ENCODE measurements around the gene NEURL3. TPM values are rescaled to one million over a fixed set of nuclear protein-coding genes. Genes with fewer than 3 reads are reported as not detected.

NEURL3 gene
- total and polyA plus RNA-seq, 2 donors (not counting 1 experiment from before 2014, with no cell fraction given) = not detected

DNA sequence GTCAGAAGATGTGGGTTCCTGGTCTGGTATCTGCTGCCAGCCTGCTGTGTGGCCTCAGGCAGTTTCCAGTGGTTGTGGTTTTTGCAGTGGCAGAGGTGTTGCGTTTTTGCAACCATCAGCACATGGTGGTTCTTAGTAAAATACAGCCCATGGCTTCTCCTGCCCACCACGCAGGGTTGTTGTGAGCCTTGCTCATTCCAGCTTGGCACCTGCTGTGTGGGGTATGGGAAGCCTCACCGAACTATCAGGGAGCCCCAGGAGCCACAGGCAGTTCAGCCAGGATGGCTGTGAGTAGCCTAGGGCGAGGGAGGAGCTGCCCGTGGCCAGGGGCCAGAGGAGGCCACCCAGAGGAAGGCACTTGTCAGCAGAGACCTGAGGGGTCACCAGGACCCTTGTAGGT, 41.2 kb upstream of the NEURL3 start:
- ChIA-PET POLR2A (interaction anchor here (0.6 kb wide), 1 partner anchor 211 kb away, joined by 3 read pairs; the partner anchor contains the start of gene NCAPH), CTCF (no interaction called here)
- Histone ChIP-seq H3K4me2 (replicated peaks; ENCODE audit: low read depth, low read length, poor library complexity, severe bottlenecking) (no peak overlapping the region), H3K27ac (ENCODE audit: low read length in 2 of 2) (no peak overlapping the region), H3K27me3 (replicated peaks in 1 of 4; ENCODE audit: control extremely low read depth in 1 of 4, control insufficient read depth in 3 of 4, insufficient read depth in 4 of 4, low read length in 3 of 4) (no peaks in the 10 kb centered on the region), H3K79me2 (ENCODE audit: control insufficient read depth, insufficient read depth, low read length) (peaks cover 32% of the 10 kb centered on the region), H2AFZ (ENCODE audit: insufficient read depth, low read depth, low read length, poor library complexity, severe bottlenecking) (no peak overlapping the region), H3K4me1 (ENCODE audit: control insufficient read depth in 2 of 2, insufficient read depth in 2 of 2, low read length in 2 of 2) (peaks cover 0 to 4% of the 10 kb centered on the region in 2 donors), H3K36me3 (replicated peaks in 1 of 2; ENCODE audit: control extremely low read depth in 1 of 2, control insufficient read depth in 1 of 2, extremely low read depth in 1 of 2, insufficient read depth in 2 of 2, low read length in 1 of 2) (peaks cover 0 to 46% of the 10 kb centered on the region in 2 experiments), H4K20me1 (ENCODE audit: control insufficient read depth, insufficient read depth, low read length, poor library complexity, severe bottlenecking) (peaks cover 53% of the 10 kb centered on the region), H3K9ac (ENCODE audit: low read length) (no peak overlapping the region), H3K9me3 (ENCODE audit: control extremely low read depth in 1 of 3, control insufficient read depth in 2 of 3, insufficient read depth in 1 of 3, low read length in 2 of 3) (no peaks in the 10 kb centered on the region), H3K4me3 (ENCODE audit: control extremely low read depth in 1 of 5, extremely low read depth in 1 of 5, insufficient read depth in 1 of 5, low read depth in 2 of 5, low read length in 4 of 5) (no peak overlapping the region)
- intact Hi-C loops (cut with micrococcal nuclease) = no loop called here
- TF ChIP-seq, protein P1, sequence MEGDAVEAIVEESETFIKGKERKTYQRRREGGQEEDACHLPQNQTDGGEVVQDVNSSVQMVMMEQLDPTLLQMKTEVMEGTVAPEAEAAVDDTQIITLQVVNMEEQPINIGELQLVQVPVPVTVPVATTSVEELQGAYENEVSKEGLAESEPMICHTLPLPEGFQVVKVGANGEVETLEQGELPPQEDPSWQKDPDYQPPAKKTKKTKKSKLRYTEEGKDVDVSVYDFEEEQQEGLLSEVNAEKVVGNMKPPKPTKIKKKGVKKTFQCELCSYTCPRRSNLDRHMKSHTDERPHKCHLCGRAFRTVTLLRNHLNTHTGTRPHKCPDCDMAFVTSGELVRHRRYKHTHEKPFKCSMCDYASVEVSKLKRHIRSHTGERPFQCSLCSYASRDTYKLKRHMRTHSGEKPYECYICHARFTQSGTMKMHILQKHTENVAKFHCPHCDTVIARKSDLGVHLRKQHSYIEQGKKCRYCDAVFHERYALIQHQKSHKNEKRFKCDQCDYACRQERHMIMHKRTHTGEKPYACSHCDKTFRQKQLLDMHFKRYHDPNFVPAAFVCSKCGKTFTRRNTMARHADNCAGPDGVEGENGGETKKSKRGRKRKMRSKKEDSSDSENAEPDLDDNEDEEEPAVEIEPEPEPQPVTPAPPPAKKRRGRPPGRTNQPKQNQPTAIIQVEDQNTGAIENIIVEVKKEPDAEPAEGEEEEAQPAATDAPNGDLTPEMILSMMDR (IDR thresholded peaks at IDR 0.05) = no peak
- no peak for TF ChIP-seq EZH2 (IDR thresholded peaks at IDR 0.05; ENCODE audit: borderline replicate concordance, insufficient read depth, low read depth, low read length, poor library complexity, severe bottlenecking)
- no peak for ATAC-seq (ENCODE audit: low read depth)
- Mint-ChIP-seq H3K27ac (peak overlapping the region; percentile 15), H3K4me1 (peaks cover 29% of the 10 kb centered on the region), H3K27me3 (no peaks in the 10 kb centered on the region), H3K4me3 (no peak overlapping the region), H3K9me3 (ENCODE audit: insufficient read depth) (no peaks in the 10 kb centered on the region)
- DNase-seq = peak; percentile 14
- WGBS (ENCODE audit: insufficient coverage) = 89% methylated on average over 5 of the region's 5 CpGs

DNA sequence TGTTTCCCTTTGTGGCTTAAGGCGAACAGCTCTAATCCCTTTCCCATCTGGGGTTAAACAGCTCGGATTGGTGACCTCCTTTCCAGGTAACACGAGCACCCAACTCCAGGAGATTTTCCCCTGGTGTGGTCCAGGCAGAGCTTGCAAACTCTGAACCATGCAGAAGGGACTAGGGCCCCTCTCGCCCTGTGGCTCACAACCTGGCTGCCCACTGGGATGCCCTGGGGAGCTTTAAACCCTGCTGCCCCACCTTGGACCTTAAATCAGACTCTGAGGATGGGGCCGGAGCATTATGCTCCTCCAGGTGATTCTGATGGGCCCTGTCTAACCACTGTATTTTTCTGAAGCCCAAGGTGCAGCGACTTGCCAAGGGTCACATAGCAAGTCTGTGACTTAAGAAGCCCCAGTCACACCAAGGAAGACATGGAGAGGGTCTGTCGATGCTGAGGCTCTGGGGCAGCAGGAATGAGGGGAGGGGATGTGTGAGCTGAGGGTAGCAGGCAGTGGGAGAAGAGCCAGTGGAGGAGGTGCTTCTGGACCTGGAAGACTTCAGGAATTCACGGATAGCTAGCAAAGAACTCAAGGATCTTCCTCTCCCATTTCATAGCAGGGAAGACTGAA, 37.3 kb upstream of the NEURL3 start:
- no peak for TF ChIP-seq EZH2 (IDR thresholded peaks at IDR 0.05; ENCODE audit: borderline replicate concordance, insufficient read depth, low read depth, low read length, poor library complexity, severe bottlenecking)
- TF ChIP-seq, protein P1 (IDR thresholded peaks at IDR 0.05) = no peak
- no peak for ATAC-seq (ENCODE audit: low read depth)
- no peaks in the 10 kb centered on the region for H3K27me3 ChIP-seq (replicated peaks in 1 of 4; ENCODE audit: control extremely low read depth in 1 of 4, control insufficient read depth in 3 of 4, insufficient read depth in 4 of 4, low read length in 3 of 4)
- H3K9me3 ChIP-seq (ENCODE audit: control extremely low read depth in 1 of 3, control insufficient read depth in 2 of 3, insufficient read depth in 1 of 3, low read length in 2 of 3) = no peaks in the 10 kb centered on the region
- no peak for DNase-seq
- H3K79me2 ChIP-seq (ENCODE audit: control insufficient read depth, insufficient read depth, low read length) = peaks cover 65% of the 10 kb centered on the region
- H3K27me3 Mint-ChIP-seq = no peaks in the 10 kb centered on the region
- H3K4me2 ChIP-seq (replicated peaks; ENCODE audit: low read depth, low read length, poor library complexity, severe bottlenecking) = no peak overlapping the region
- no peak overlapping the region for H3K4me3 ChIP-seq (ENCODE audit: control extremely low read depth in 1 of 5, extremely low read depth in 1 of 5, insufficient read depth in 1 of 5, low read depth in 2 of 5, low read length in 4 of 5)
- H3K4me3 Mint-ChIP-seq = no peak overlapping the region
- no peak overlapping the region for H3K9ac ChIP-seq (ENCODE audit: low read length)
- POLR2A ChIA-PET = interaction anchor here (0.8 kb wide), 1 partner anchor 10 kb away, joined by 6 read pairs; no protein-coding TSS in a partner anchor
- no peak overlapping the region for H3K27ac ChIP-seq (ENCODE audit: low read length in 2 of 2)
- H3K36me3 ChIP-seq (replicated peaks in 1 of 2; ENCODE audit: control extremely low read depth in 1 of 2, control insufficient read depth in 1 of 2, extremely low read depth in 1 of 2, insufficient read depth in 2 of 2, low read length in 1 of 2) = peaks cover 0 to 21% of the 10 kb centered on the region in 2 experiments
- H2AFZ ChIP-seq (ENCODE audit: insufficient read depth, low read depth, low read length, poor library complexity, severe bottlenecking) = no peak overlapping the region
- CTCF ChIA-PET = interaction anchor here (1.3 to 6.1 kb wide), 3 partner anchors 11 to 15 kb away, joined by 3 to 53 read pairs (median 13); no protein-coding TSS in a partner anchor
- no peaks in the 10 kb centered on the region for H3K9me3 Mint-ChIP-seq (ENCODE audit: insufficient read depth)
- 94% methylated on average over 8 of the region's 8 CpGs for WGBS (ENCODE audit: insufficient coverage)
- H3K27ac Mint-ChIP-seq = no peak overlapping the region
- intact Hi-C loops (cut with micrococcal nuclease) = no loop called here
- H4K20me1 ChIP-seq (ENCODE audit: control insufficient read depth, insufficient read depth, low read length, poor library complexity, severe bottlenecking) = peaks cover 81% of the 10 kb centered on the region
- peaks cover 23 to 31% of the 10 kb centered on the region in 2 donors for H3K4me1 ChIP-seq (ENCODE audit: control insufficient read depth in 2 of 2, insufficient read depth in 2 of 2, low read length in 2 of 2)
- H3K4me1 Mint-ChIP-seq = peaks cover 52% of the 10 kb centered on the region

Data from B cell (primary cell).